WTC11 (cell line): ENCODE results near the gene RAB4A.

Experiments used
- CREB1 ChIP-seq: sonication (generic); formaldehyde crosslinking; IDR thresholded peaks from 2 replicates; pipeline ENCODE4 v1.8.0; 2023; ENCODE audit warnings: mild to moderate bottlenecking, missing genetic modification reagents
- GABPB1 ChIP-seq: sonication (generic); formaldehyde crosslinking; IDR thresholded peaks from 2 replicates; pipeline ENCODE4 v1.8.1; 2023; ENCODE audit warnings: mild to moderate bottlenecking, missing genetic modification reagents
- SMAD3 ChIP-seq: sonication (generic); formaldehyde crosslinking; IDR thresholded peaks from 2 replicates; pipeline ENCODE4 v1.8.0; 2022; ENCODE audit warnings: missing genetic modification reagents, mild to moderate bottlenecking, borderline replicate concordance
- SP1 ChIP-seq: sonication (generic); formaldehyde crosslinking; conservative IDR thresholded peaks from 2 replicates; pipeline ENCODE4 v1.8.1; 2022; ENCODE audit warnings: missing genetic modification reagents
- TF ChIP-seq, protein P1 (sequence below): sonication (generic); formaldehyde crosslinking; conservative IDR thresholded peaks from 2 replicates; pipeline ENCODE4 v1.8.1; 2022; ENCODE audit warnings: mild to moderate bottlenecking, missing genetic modification reagents
- TF ChIP-seq, protein P2 (sequence below): fragments of 200-600 bp; IDR thresholded peaks from 2 replicates; pipeline ENCODE4 v1.8.0; 2022; ENCODE audit warnings: antibody characterized with exemption
- TF ChIP-seq, protein P3 (sequence below): sonication (generic); formaldehyde crosslinking; IDR thresholded peaks from 2 replicates; pipeline ENCODE4 v1.8.1; 2023; ENCODE audit warnings: mild to moderate bottlenecking, moderate library complexity, missing genetic modification reagents

DNA sequence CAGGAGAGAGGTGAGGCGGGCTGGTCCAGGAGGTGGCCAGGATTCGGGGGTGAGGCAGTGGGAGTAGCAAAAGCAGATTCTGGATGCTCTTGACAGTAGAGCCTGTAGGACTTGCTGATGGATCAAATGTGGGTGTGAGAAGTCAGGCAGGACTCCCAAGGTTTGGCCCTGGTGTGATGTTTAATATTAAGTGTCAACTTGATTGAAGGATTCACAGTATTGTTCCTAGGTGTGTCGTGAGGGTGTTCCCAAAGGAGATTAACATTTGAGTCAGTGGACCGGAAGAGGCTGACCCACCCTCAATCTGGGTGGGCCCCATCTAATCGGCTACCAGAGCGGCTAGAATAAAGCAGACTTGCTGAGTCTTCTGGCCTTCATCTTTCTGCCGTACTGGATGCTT is 6.8 kb upstream of the RAB4A start:
- TF ChIP-seq, protein P1, sequence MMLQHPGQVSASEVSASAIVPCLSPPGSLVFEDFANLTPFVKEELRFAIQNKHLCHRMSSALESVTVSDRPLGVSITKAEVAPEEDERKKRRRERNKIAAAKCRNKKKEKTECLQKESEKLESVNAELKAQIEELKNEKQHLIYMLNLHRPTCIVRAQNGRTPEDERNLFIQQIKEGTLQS, result no peak
- TF ChIP-seq CREB1 (CRISPR knock-in tag) (no peak), GABPB1 (CRISPR knock-in tag) (no peak), SMAD3 (no peak), SP1 (no peak)
- TF ChIP-seq, protein P2, sequence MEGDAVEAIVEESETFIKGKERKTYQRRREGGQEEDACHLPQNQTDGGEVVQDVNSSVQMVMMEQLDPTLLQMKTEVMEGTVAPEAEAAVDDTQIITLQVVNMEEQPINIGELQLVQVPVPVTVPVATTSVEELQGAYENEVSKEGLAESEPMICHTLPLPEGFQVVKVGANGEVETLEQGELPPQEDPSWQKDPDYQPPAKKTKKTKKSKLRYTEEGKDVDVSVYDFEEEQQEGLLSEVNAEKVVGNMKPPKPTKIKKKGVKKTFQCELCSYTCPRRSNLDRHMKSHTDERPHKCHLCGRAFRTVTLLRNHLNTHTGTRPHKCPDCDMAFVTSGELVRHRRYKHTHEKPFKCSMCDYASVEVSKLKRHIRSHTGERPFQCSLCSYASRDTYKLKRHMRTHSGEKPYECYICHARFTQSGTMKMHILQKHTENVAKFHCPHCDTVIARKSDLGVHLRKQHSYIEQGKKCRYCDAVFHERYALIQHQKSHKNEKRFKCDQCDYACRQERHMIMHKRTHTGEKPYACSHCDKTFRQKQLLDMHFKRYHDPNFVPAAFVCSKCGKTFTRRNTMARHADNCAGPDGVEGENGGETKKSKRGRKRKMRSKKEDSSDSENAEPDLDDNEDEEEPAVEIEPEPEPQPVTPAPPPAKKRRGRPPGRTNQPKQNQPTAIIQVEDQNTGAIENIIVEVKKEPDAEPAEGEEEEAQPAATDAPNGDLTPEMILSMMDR, result no peak
- TF ChIP-seq, protein P3, sequence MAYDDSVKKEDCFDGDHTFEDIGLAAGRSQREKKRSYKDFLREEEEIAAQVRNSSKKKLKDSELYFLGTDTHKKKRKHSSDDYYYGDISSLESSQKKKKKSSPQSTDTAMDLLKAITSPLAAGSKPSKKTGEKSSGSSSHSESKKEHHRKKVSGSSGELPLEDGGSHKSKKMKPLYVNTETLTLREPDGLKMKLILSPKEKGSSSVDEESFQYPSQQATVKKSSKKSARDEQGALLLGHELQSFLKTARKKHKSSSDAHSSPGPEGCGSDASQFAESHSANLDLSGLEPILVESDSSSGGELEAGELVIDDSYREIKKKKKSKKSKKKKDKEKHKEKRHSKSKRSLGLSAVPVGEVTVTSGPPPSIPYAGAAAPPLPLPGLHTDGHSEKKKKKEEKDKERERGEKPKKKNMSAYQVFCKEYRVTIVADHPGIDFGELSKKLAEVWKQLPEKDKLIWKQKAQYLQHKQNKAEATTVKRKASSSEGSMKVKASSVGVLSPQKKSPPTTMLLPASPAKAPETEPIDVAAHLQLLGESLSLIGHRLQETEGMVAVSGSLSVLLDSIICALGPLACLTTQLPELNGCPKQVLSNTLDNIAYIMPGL (CRISPR knock-in tag), result no peak
